22Rv1 (cell line): Measurements from ENCODE around the gene PPP1R2B.

Experiments
- CTCF ChIP-seq: fragments of 450-650 bp; IDR thresholded peaks from 2 replicates; pipeline ENCODE4 v1.5.1; 2017; ENCODE audit warnings: mild to moderate bottlenecking
- ZFX ChIP-seq: fragments of 450-650 bp; IDR thresholded peaks from 2 replicates; pipeline ENCODE4 v1.6.1; 2017; ENCODE audit warnings: antibody characterized with exemption, borderline replicate concordance

- TF ChIP-seq CTCF (no peak), ZFX (no peak)
These were observed 42.1 kb downstream of the PPP1R2B start for GRCh38 chr5:156892223-156892622.
